IgD-negative memory B cell (primary cell): ENCODE measurements around the gene ZNF503. TPM values are rescaled to one million over a fixed set of nuclear protein-coding genes. Genes with fewer than 3 reads are reported as not detected.

ENCODE experiments used
- H3K27ac Mint-ChIP-seq, 3 donors: one replicate each; pipeline ENCODE4 v1.8.0; 2020 to 2022; ENCODE audit warnings: mild to moderate bottlenecking in 3 of 3, mixed read lengths in 3 of 3, moderate library complexity in 1 of 3
- H3K27me3 Mint-ChIP-seq: one replicate; pipeline ENCODE4 v1.8.0; 2021; ENCODE audit warnings: mixed read lengths
- H3K36me3 Mint-ChIP-seq: one replicate; pipeline ENCODE4 v1.8.0; 2020; ENCODE audit warnings: mild to moderate bottlenecking, mixed read lengths
- H3K4me1 Mint-ChIP-seq, 3 donors: one replicate each; pipeline ENCODE4 v1.8.0; 2020 to 2022; ENCODE audit warnings: mixed read lengths in 3 of 3, mild to moderate bottlenecking in 1 of 3
- H3K4me3 Mint-ChIP-seq, 4 donors: one replicate each; pipeline ENCODE4 v1.8.0; 2020 to 2022; ENCODE audit warnings: mild to moderate bottlenecking in 4 of 4, mixed read lengths in 4 of 4, moderate library complexity in 3 of 4
- H3K9me3 Mint-ChIP-seq, 3 donors: one replicate each; pipeline ENCODE4 v1.8.0; 2020 to 2021; ENCODE audit warnings: mixed read lengths in 3 of 3, mild to moderate bottlenecking in 1 of 3
- polyA plus RNA-seq: library from polyadenylated mRNA; unstranded; fragments of 300-500 nt; fragmentation: Illumina TruSeq; gene quantifications from one replicate; pipeline ENCODE4 v1.2.3, GENCODE V29; 2021

ZNF503 gene
- polyA plus RNA-seq, 1 donor from 2014 or later: not detected

DNA sequence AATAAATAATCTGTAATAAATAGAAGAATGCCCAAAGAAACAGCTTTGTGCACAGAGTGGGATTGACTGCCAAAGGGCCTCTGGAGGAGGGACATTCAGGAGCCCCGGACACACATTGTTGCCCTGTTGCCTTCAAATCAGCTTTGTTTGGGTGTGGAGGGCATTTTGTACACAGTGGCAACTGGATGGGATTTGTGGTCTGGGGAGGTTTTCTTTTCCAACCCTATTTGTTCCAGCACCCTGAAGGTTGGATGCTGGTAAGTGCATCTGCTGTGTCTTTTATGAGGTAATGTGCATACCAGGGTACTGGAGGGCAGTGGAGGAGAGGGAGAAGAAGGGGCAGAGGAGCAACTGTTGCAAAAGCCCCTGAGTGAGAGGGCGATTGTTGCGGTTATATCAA lies 36.1 kb upstream of the ZNF503 start:
- Mint-ChIP-seq H3K9me3 (peaks cover 0 to 10% (median 0%) of the 10 kb centered on the region in 3 donors), H3K4me1 (no peaks in the 10 kb centered on the region), H3K27ac (no peak overlapping the region), H3K27me3 (peaks cover 18% of the 10 kb centered on the region), H3K4me3 (no peak overlapping the region), H3K36me3 (no peaks in the 10 kb centered on the region)

- H3K9me3 Mint-ChIP-seq: peaks cover 0 to 3% (median 0%) of the 10 kb centered on the region in 3 donors
- H3K27me3 Mint-ChIP-seq: peaks cover 26% of the 10 kb centered on the region
- H3K4me3 Mint-ChIP-seq: no peak overlapping the region
- no peak overlapping the region for H3K27ac Mint-ChIP-seq
- peaks cover 2% of the 10 kb centered on the region for H3K36me3 Mint-ChIP-seq
- H3K4me1 Mint-ChIP-seq: peaks cover 0 to 4% (median under 1%) of the 10 kb centered on the region in 3 donors
Observed at GRCh38 chr10:75436896-75437295, 35.3 kb upstream of the ZNF503 start.

GRCh38 chr10:75435291-75435690 lies 33.7 kb upstream of the ZNF503 start:
- Mint-ChIP-seq H3K36me3 (peaks cover 3% of the 10 kb centered on the region), H3K9me3 (no peaks in the 10 kb centered on the region), H3K27me3 (peaks cover 31% of the 10 kb centered on the region), H3K27ac (no peak overlapping the region), H3K4me3 (no peak overlapping the region), H3K4me1 (peaks cover 0 to 5% (median 2%) of the 10 kb centered on the region in 3 donors)

DNA sequence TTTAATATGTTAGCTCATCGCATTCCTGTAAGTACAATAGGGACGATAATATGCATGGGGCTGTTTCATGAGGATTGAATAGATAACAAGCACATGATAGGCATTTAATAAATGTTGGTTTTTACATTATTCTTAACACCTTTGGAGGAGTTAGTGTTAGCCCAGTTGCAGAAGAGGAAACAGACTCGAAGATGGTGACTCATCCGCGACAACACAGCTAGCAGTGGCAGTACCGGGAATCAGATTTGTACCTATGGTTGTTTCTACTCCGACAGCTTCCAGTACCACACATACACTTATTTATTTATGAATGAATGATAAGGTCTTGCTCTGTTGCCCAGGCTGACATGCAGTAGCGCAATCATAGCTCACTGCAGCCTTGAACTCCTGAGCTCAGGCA lies 32.7 kb upstream of the ZNF503 start:
- peaks cover 35% of the 10 kb centered on the region for H3K27me3 Mint-ChIP-seq

GRCh38 chr10:75433216-75433615 lies 31.7 kb upstream of the ZNF503 start:
- Mint-ChIP-seq H3K27me3 (peaks cover 42% of the 10 kb centered on the region), H3K9me3 (no peaks in the 10 kb centered on the region), H3K27ac (no peak overlapping the region), H3K36me3 (peaks cover 3% of the 10 kb centered on the region), H3K4me1 (peaks cover 0 to 5% (median 5%) of the 10 kb centered on the region in 3 donors), H3K4me3 (peak overlapping the region in 1 of 4 donors; percentile 21)

More for the DNA sequence above, 32.7 kb upstream of the ZNF503 start:
- Mint-ChIP-seq H3K27ac (no peak overlapping the region), H3K36me3 (peaks cover 3% of the 10 kb centered on the region), H3K4me1 (peaks cover 0 to 5% (median 5%) of the 10 kb centered on the region in 3 donors), H3K4me3 (no peak overlapping the region), H3K9me3 (no peaks in the 10 kb centered on the region)

- peaks cover 0 to 5% (median 5%) of the 10 kb centered on the region in 3 donors for H3K4me1 Mint-ChIP-seq
- H3K27me3 Mint-ChIP-seq: peaks cover 42% of the 10 kb centered on the region
- peaks cover 3% of the 10 kb centered on the region for H3K36me3 Mint-ChIP-seq
- H3K4me3 Mint-ChIP-seq: no peak overlapping the region
- H3K9me3 Mint-ChIP-seq: no peaks in the 10 kb centered on the region
- peak overlapping the region in 1 of 3 donors; percentile 37 for H3K27ac Mint-ChIP-seq
Observed at GRCh38 chr10:75432763-75433162, 31.2 kb upstream of the ZNF503 start.

DNA sequence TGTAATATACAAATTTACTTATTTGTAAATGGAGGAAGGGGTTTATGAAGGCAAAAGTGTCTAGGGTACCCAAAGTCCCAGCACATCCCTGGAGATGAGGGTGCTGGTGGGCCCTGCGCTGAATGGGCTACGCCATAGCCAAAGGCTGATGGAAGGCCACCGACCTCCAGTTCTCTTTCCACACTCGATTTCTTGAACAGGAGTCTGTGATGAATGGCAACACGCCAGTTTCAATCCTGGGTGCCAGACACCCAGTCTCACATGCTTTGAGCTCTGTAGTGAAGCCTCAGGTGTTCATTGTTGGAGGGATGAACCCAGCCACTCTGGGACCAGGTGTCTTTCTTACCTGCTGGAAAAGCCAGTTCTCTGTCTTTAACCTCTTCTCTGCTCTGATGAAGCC lies 30.6 kb upstream of the ZNF503 start:
- Mint-ChIP-seq H3K27ac (no peak overlapping the region), H3K27me3 (peaks cover 42% of the 10 kb centered on the region), H3K36me3 (peaks cover 3% of the 10 kb centered on the region), H3K4me1 (peaks cover 0 to 5% (median 5%) of the 10 kb centered on the region in 3 donors), H3K9me3 (no peaks in the 10 kb centered on the region), H3K4me3 (peak overlapping the region in 2 of 4 donors; percentile 79 to 91)

DNA sequence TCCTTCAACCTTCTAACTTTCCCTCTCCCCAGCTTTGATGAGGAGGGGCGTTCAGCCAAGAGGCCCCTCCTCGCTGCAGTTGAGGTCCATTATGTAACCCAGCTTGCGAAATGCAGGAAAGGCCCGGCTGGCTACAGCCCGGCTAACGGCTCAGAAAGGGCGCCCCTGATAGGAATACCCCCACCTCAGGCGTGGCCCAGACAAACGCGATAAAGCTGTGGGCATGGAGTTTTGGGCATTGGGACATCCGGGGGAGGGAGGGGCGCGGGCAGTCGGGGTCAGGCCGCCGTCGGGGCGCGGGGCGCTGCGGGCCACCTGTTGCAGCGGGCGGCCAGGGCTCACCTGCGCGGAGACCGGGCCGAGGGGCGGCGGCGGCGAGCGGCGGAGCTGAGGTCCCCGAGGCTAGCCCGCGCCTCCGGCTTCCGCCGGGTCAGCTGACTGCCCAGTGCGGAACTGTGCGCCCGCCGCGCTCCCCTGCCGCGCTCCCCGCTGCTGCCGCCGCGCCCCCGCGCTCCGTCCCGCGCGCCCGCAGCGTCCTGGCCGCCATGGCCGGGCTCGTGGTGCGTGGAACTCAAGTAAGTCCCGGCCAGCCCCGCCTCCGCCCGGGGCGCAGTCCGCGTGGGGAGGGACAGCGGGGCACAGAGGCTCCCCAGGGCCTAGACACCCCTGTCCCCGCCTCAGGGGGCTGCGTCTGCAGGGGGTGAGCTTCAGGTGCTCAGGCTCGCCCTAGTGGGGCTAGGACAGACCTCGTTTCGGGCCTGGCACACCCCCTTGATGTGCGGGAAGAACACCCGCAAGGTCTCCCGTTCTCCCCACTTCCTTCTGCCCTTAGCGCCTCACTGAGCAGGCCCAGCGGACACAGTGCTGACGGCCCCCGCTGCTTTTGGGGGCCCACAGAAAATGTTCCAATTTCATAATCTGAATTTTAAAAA lies 29.9 kb upstream of the ZNF503 start, which contains the start of gene LRMDA:
Gene LRMDA, plus strand, starts transcription at position 445 of the 932 bp plus-strand sequence.
- Mint-ChIP-seq H3K27ac (no peak within 1 kb of the TSS), H3K4me1 (peaks cover 0 to 5% (median 5%) of the 10 kb centered on the region in 3 donors), H3K27me3 (peaks cover 42% of the 10 kb centered on the region), H3K9me3 (no peaks in the 10 kb centered on the region), H3K4me3 (peak within 1 kb of the TSS in 2 of 4 donors; percentile 79 to 91), H3K36me3 (peaks cover 3% of the 10 kb centered on the region)

DNA sequence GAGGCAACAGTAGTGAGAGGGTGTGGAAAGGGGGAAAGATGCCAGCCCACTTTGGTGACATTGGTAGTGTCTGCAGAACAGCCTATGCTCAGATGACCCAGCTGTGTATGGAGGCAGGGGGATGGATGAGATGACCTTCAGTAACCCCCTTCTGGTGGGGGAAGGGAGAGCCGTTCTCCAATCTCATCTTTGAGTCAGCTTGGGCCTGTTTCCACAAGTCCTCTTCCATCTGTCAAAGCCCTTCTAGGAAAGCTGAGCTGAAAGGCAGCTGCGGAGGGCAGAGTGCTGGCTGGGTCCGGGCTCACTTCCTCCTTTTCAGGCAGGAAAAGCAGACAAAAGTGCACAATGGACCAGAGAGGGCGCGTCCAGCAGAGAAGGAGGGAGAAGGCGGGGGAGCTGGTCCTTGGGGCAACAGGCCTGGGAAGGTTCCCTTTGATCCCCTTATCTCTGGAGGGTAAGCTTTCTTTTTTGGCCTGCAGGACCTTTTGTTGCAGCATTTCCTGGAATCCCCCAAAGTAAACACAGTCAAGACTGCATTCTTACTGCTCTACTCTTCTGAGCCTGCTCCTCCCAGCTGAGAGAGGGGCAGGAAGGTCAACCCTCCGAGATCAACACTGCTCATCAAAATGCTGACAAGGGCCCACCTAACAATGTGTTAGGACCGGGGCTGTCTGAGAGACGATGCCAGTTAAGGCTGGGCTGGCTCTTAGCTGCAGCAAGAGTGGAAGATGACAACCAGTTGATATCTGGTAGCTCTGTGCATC lies 28.6 kb upstream of the ZNF503 start:
- Mint-ChIP-seq H3K4me3 (peak overlapping the region in 1 of 4 donors; percentile 65), H3K9me3 (no peaks in the 10 kb centered on the region), H3K27ac (no peak overlapping the region), H3K27me3 (peaks cover 41% of the 10 kb centered on the region), H3K4me1 (peaks cover 0 to 5% (median 5%) of the 10 kb centered on the region in 3 donors), H3K36me3 (peaks cover 3% of the 10 kb centered on the region)

GRCh38 chr10:75429159-75429827 lies 27.7 kb upstream of the ZNF503 start:
- Mint-ChIP-seq H3K27ac (no peak overlapping the region), H3K36me3 (peaks cover 3% of the 10 kb centered on the region), H3K4me3 (no peak overlapping the region), H3K9me3 (no peaks in the 10 kb centered on the region), H3K27me3 (peaks cover 34% of the 10 kb centered on the region), H3K4me1 (peaks cover 0 to 5% (median 5%) of the 10 kb centered on the region in 3 donors)

DNA sequence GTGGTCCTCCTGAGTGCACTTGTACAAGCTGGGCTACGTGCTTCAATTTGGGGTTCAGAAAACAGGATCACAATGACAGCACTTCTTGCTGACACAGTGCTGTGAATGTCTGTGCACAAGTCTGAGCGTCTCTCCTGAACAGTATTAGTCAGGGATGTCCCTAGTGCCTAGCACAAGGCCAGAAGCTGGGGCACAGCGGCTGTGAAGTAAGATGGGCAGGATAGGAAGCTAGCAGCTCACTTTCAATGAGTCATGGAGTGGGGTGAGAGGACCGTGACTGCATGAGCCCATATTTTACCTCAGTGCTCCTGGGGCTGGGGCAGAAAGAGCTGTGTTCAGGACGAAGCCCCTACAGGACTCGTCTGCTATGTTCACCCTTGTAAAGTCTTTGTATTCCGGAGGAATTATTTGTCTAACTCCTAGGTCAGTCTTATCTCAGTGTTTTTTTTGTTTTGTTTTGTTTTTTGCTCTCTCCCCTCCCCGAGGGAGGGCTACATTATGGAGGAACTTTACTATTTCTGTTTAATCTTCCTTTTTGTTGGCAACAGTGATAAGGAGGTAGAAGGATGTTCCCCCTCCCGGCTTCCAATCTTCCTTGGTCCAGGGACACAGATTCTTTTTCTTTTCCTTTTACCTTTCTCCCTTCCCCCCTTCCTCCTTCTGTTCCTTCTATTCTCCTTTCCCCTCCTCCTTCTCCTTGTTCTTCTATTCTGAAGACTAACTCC lies 27.0 kb upstream of the ZNF503 start:
- H3K4me3 Mint-ChIP-seq: no peak overlapping the region
- H3K9me3 Mint-ChIP-seq: no peaks in the 10 kb centered on the region
- H3K4me1 Mint-ChIP-seq: peaks cover 0 to 5% (median 5%) of the 10 kb centered on the region in 3 donors
- H3K27ac Mint-ChIP-seq: no peak overlapping the region
- peaks cover 3% of the 10 kb centered on the region for H3K36me3 Mint-ChIP-seq
- H3K27me3 Mint-ChIP-seq: peaks cover 29% of the 10 kb centered on the region

DNA sequence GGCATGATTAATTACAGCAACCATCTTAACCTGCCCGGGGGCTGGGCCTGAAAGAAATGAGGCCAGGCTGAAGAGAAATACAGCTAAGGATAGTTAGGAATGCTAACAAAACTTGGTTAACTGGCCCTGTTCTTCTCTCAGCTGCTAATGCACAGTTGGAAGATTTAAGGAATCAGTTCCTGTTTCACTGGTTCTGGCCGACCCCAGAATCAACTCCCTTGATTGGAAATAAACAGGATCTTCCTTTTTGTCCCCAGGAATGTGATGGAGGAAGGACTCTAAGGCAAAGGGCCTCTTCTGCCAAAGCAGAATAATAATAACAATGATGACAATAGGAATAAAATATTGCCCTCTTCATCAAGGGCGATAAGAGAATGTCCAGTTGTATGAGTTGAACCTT lies 26.4 kb upstream of the ZNF503 start:
- peaks cover 0 to 5% (median 5%) of the 10 kb centered on the region in 3 donors for H3K4me1 Mint-ChIP-seq
- no peak overlapping the region for H3K27ac Mint-ChIP-seq
- no peaks in the 10 kb centered on the region for H3K9me3 Mint-ChIP-seq
- peaks cover 4% of the 10 kb centered on the region for H3K36me3 Mint-ChIP-seq
- no peak overlapping the region for H3K4me3 Mint-ChIP-seq
- peaks cover 24% of the 10 kb centered on the region for H3K27me3 Mint-ChIP-seq

DNA sequence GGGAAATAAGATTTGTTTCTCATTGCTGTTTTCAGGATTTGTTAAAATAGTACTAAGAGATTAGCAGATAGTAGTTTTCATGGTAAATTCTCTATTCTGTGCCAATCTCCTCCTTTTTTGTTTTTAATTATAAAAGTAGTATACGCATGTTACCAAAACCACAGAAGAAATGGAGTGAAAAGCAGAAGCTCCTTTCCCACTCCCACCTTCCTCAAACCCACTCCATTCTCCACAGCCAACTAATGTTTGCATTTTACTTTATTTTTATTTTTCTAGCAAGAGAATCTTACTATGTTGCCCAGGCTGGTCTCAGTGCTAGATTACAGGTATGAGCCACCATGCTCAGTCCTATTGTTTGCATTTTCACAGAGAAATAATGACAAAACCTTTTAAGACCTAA lies 25.3 kb upstream of the ZNF503 start:
- Mint-ChIP-seq H3K27ac (no peak overlapping the region), H3K4me3 (no peak overlapping the region), H3K36me3 (peaks cover 3% of the 10 kb centered on the region), H3K9me3 (no peaks in the 10 kb centered on the region), H3K4me1 (peaks cover 0 to 4% (median 2%) of the 10 kb centered on the region in 3 donors), H3K27me3 (peaks cover 16% of the 10 kb centered on the region)
